ENCODE results near the gene RABGAP1L.

RABGAP1L gene

GRCh38 chr1:174639461-174639860 lies 480.1 kb downstream of the RABGAP1L start:
- no peaks in the 10 kb centered on the region for H3K27me3 ChIP-seq (ENCODE audit: insufficient read depth, low read length)
- H3K4me2 ChIP-seq (ENCODE audit: low read length), result no peak overlapping the region
- no CpG with 5 or more reads among the region's 1 CpG for WGBS (ENCODE audit: extremely low coverage, insufficient coverage, insufficient read length)
- no peaks in the 10 kb centered on the region for H3K36me3 ChIP-seq (ENCODE audit: control insufficient read depth in 1 of 2, insufficient read depth in 2 of 2, low read length in 2 of 2)
- H3K14ac ChIP-seq (ENCODE audit: low read length), result no peak overlapping the region
- no peak overlapping the region for H4K91ac ChIP-seq (ENCODE audit: low read depth, low read length)
- no peak overlapping the region for H2BK5ac ChIP-seq (ENCODE audit: low read depth, low read length, poor library complexity)
- no peaks in the 10 kb centered on the region for H3K79me1 ChIP-seq (ENCODE audit: low read length)
- H3K4me1 ChIP-seq (ENCODE audit: control insufficient read depth in 1 of 2, insufficient read depth in 2 of 2, low read length in 2 of 2), result no peaks in the 10 kb centered on the region
- no peak overlapping the region for H4K12ac ChIP-seq (ENCODE audit: low read depth, low read length)
- H3K4ac ChIP-seq (ENCODE audit: low read depth, low read length), result no peak overlapping the region
- no peak overlapping the region for H2AK5ac ChIP-seq (ENCODE audit: low read length)
- no peak overlapping the region for H3K4me3 ChIP-seq (ENCODE audit: low read depth, low read length)
- H2BK120ac ChIP-seq (ENCODE audit: insufficient read depth, low read length, poor library complexity), result no peak overlapping the region
- no peak overlapping the region for H3K23ac ChIP-seq (ENCODE audit: low read length)
- no peak overlapping the region for H2AFZ ChIP-seq (ENCODE audit: insufficient read depth, low read length, poor library complexity)
- no peaks in the 10 kb centered on the region for H3K79me2 ChIP-seq (ENCODE audit: control insufficient read depth, insufficient read depth, low read length, poor library complexity)
- H3K9me3 ChIP-seq (ENCODE audit: insufficient read depth, low read depth, low read length), result no peaks in the 10 kb centered on the region
- H3K27ac ChIP-seq (ENCODE audit: low read depth, low read length), result no peak overlapping the region
- H3K18ac ChIP-seq (ENCODE audit: low read length), result no peak overlapping the region
- H3K9ac ChIP-seq (ENCODE audit: low read length), result no peak overlapping the region
- H2BK12ac ChIP-seq (ENCODE audit: low read length), result no peak overlapping the region
- no peak for DNase-seq
- H4K8ac ChIP-seq (ENCODE audit: low read depth, low read length), result no peak overlapping the region

GRCh38 chr1:174640783-174641182 lies 481.5 kb downstream of the RABGAP1L start:
- Histone ChIP-seq H3K9me3 (ENCODE audit: insufficient read depth, low read depth, low read length) (no peaks in the 10 kb centered on the region), H4K8ac (ENCODE audit: low read depth, low read length) (no peak overlapping the region)

DNA sequence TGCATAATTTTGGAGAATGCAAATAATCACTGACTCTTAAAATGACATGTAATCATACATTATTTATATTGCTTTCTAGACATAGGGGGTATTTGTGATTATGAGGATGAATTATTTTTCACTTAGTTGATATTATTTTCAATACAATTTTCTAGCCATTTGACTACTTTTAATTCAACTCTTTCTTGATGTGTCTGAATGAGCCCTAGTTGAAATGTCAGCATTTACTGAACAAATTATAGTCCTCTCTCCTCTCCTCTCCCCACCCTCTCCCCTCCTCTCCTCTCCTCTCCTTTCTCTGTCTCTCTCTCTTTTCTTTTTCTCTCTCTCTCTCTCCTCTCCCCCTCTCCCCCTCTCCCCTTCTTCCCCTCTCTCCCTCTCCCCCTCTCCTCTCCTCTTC lies 483.1 kb downstream of the RABGAP1L start:
- no peaks in the 10 kb centered on the region for H3K79me1 ChIP-seq (ENCODE audit: low read length)
- H3K4ac ChIP-seq (ENCODE audit: low read depth, low read length), result no peak overlapping the region
- no peak overlapping the region for H2BK120ac ChIP-seq (ENCODE audit: insufficient read depth, low read length, poor library complexity)
- no peak overlapping the region for H2AK5ac ChIP-seq (ENCODE audit: low read length)
- no peaks in the 10 kb centered on the region for H3K36me3 ChIP-seq (ENCODE audit: control insufficient read depth in 1 of 2, insufficient read depth in 2 of 2, low read length in 2 of 2)
- H3K9me3 ChIP-seq (ENCODE audit: insufficient read depth, low read depth, low read length), result no peaks in the 10 kb centered on the region
- DNase-seq, result no peak
- H2BK12ac ChIP-seq (ENCODE audit: low read length), result no peak overlapping the region
- H3K4me3 ChIP-seq (ENCODE audit: low read depth, low read length), result no peak overlapping the region
- H3K9ac ChIP-seq (ENCODE audit: low read length), result no peak overlapping the region
- no peaks in the 10 kb centered on the region for H3K27me3 ChIP-seq (ENCODE audit: insufficient read depth, low read length)
- no peaks in the 10 kb centered on the region for H3K79me2 ChIP-seq (ENCODE audit: control insufficient read depth, insufficient read depth, low read length, poor library complexity)
- no peak overlapping the region for H4K8ac ChIP-seq (ENCODE audit: low read depth, low read length)
- H3K4me2 ChIP-seq (ENCODE audit: low read length), result no peak overlapping the region
- no peak overlapping the region for H2BK5ac ChIP-seq (ENCODE audit: low read depth, low read length, poor library complexity)
- no peak overlapping the region for H3K18ac ChIP-seq (ENCODE audit: low read length)
- H4K12ac ChIP-seq (ENCODE audit: low read depth, low read length), result no peak overlapping the region
- H2AFZ ChIP-seq (ENCODE audit: insufficient read depth, low read length, poor library complexity), result no peak overlapping the region
- H3K23ac ChIP-seq (ENCODE audit: low read length), result no peak overlapping the region
- no peak overlapping the region for H3K27ac ChIP-seq (ENCODE audit: low read depth, low read length)
- no peak overlapping the region for H4K91ac ChIP-seq (ENCODE audit: low read depth, low read length)
- H3K14ac ChIP-seq (ENCODE audit: low read length), result no peak overlapping the region
- H3K4me1 ChIP-seq (ENCODE audit: control insufficient read depth in 1 of 2, insufficient read depth in 2 of 2, low read length in 2 of 2), result no peaks in the 10 kb centered on the region

More at GRCh38 chr1:174640783-174641182, 481.5 kb downstream of the RABGAP1L start:
- no peak overlapping the region for H3K14ac ChIP-seq (ENCODE audit: low read length)
- DNase-seq, result no peak
- H3K4ac ChIP-seq (ENCODE audit: low read depth, low read length), result no peak overlapping the region
- no peak overlapping the region for H3K9ac ChIP-seq (ENCODE audit: low read length)
- no peak overlapping the region for H2BK5ac ChIP-seq (ENCODE audit: low read depth, low read length, poor library complexity)
- H3K4me1 ChIP-seq (ENCODE audit: control insufficient read depth in 1 of 2, insufficient read depth in 2 of 2, low read length in 2 of 2), result no peaks in the 10 kb centered on the region
- no peaks in the 10 kb centered on the region for H3K79me2 ChIP-seq (ENCODE audit: control insufficient read depth, insufficient read depth, low read length, poor library complexity)
- no peak overlapping the region for H4K12ac ChIP-seq (ENCODE audit: low read depth, low read length)
- H3K23ac ChIP-seq (ENCODE audit: low read length), result no peak overlapping the region
- no peak overlapping the region for H3K27ac ChIP-seq (ENCODE audit: low read depth, low read length)
- H3K27me3 ChIP-seq (ENCODE audit: insufficient read depth, low read length), result no peaks in the 10 kb centered on the region
- H3K4me2 ChIP-seq (ENCODE audit: low read length), result no peak overlapping the region
- H2BK120ac ChIP-seq (ENCODE audit: insufficient read depth, low read length, poor library complexity), result no peak overlapping the region
- H3K36me3 ChIP-seq (ENCODE audit: control insufficient read depth in 1 of 2, insufficient read depth in 2 of 2, low read length in 2 of 2), result no peaks in the 10 kb centered on the region
- no peak overlapping the region for H2BK12ac ChIP-seq (ENCODE audit: low read length)
- H4K91ac ChIP-seq (ENCODE audit: low read depth, low read length), result no peak overlapping the region
- WGBS (ENCODE audit: extremely low coverage, insufficient coverage, insufficient read length), result no CpG with 5 or more reads among the region's 1 CpG
- no peak overlapping the region for H2AK5ac ChIP-seq (ENCODE audit: low read length)
- no peaks in the 10 kb centered on the region for H3K79me1 ChIP-seq (ENCODE audit: low read length)
- H2AFZ ChIP-seq (ENCODE audit: insufficient read depth, low read length, poor library complexity), result no peak overlapping the region
- no peak overlapping the region for H3K4me3 ChIP-seq (ENCODE audit: low read depth, low read length)
- no peak overlapping the region for H3K18ac ChIP-seq (ENCODE audit: low read length)

DNA sequence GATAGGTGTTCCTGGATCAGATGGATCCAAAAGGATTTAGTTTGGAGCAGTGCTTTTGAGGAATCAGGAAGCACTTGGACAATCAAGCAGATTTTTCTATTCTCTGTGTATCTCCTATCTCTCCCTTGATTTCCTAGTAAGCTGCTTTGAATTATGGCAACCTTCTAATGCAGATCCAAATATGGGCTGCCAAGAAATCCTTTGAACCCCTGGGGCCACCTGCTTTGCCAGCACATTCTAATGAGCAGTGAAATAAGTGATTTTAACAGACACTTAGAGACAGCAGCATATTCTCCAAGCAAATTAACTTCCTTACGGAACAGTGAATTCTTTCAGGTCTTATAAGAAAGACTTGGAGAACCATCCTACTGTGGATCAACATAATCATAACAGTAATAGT lies 483.9 kb downstream of the RABGAP1L start:
- DNase-seq, result no peak
- no peak overlapping the region for H3K23ac ChIP-seq (ENCODE audit: low read length)
- WGBS (ENCODE audit: extremely low coverage, insufficient coverage, insufficient read length), result no CpG with 5 or more reads among the region's 1 CpG

More for the DNA sequence above, 483.9 kb downstream of the RABGAP1L start:
- H3K27me3 ChIP-seq (ENCODE audit: insufficient read depth, low read length), result no peaks in the 10 kb centered on the region
- no peak overlapping the region for H3K4ac ChIP-seq (ENCODE audit: low read depth, low read length)
- no peaks in the 10 kb centered on the region for H3K79me2 ChIP-seq (ENCODE audit: control insufficient read depth, insufficient read depth, low read length, poor library complexity)
- H3K79me1 ChIP-seq (ENCODE audit: low read length), result no peaks in the 10 kb centered on the region
- H3K4me1 ChIP-seq (ENCODE audit: control insufficient read depth in 1 of 2, insufficient read depth in 2 of 2, low read length in 2 of 2), result no peaks in the 10 kb centered on the region
- no peak overlapping the region for H3K4me3 ChIP-seq (ENCODE audit: low read depth, low read length)
- no peak overlapping the region for H4K12ac ChIP-seq (ENCODE audit: low read depth, low read length)
- no peak overlapping the region for H2BK120ac ChIP-seq (ENCODE audit: insufficient read depth, low read length, poor library complexity)
- no peak overlapping the region for H3K18ac ChIP-seq (ENCODE audit: low read length)
- H2BK5ac ChIP-seq (ENCODE audit: low read depth, low read length, poor library complexity), result no peak overlapping the region
- H4K91ac ChIP-seq (ENCODE audit: low read depth, low read length), result no peak overlapping the region
- H2BK12ac ChIP-seq (ENCODE audit: low read length), result no peak overlapping the region
- no peaks in the 10 kb centered on the region for H3K36me3 ChIP-seq (ENCODE audit: control insufficient read depth in 1 of 2, insufficient read depth in 2 of 2, low read length in 2 of 2)
- H4K8ac ChIP-seq (ENCODE audit: low read depth, low read length), result no peak overlapping the region
- H3K9ac ChIP-seq (ENCODE audit: low read length), result no peak overlapping the region
- H2AK5ac ChIP-seq (ENCODE audit: low read length), result no peak overlapping the region
- H3K9me3 ChIP-seq (ENCODE audit: insufficient read depth, low read depth, low read length), result no peaks in the 10 kb centered on the region
- H3K4me2 ChIP-seq (ENCODE audit: low read length), result no peak overlapping the region
- no peak overlapping the region for H2AFZ ChIP-seq (ENCODE audit: insufficient read depth, low read length, poor library complexity)
- no peak overlapping the region for H3K27ac ChIP-seq (ENCODE audit: low read depth, low read length)
- no peak overlapping the region for H3K14ac ChIP-seq (ENCODE audit: low read length)

All from trophoblast cell (in vitro differentiated cells and primary cell).